Loucy (cell line): Measurements from ENCODE around the gene DGKB.

Experiments
- H2AFZ ChIP-seq: fragments of 200-600 bp; sonication (generic); 2 replicates; pipeline ENCODE4 v1.6.0; 2016; ENCODE audit warnings: antibody characterized with exemption, mild to moderate bottlenecking, low read length, moderate library complexity
- H3F3A ChIP-seq: fragments of 200-600 bp; 2 replicates; pipeline ENCODE4 v1.6.0; 2016; ENCODE audit warnings: antibody characterized with exemption, low read depth, mild to moderate bottlenecking
- H3K27me3 ChIP-seq: fragments of 200-600 bp; sonication (generic); 2 replicates; pipeline ENCODE4 v1.6.1; 2014; ENCODE audit warnings: low read length, mild to moderate bottlenecking; ENCODE audit not compliant: insufficient read depth, poor library complexity, severe bottlenecking
- H3K36me3 ChIP-seq: fragments of 200-600 bp; sonication (generic); 2 replicates; pipeline ENCODE4 v1.6.1; 2016; ENCODE audit warnings: low read length; ENCODE audit not compliant: insufficient read depth
- H3K4me1 ChIP-seq: fragments of 200-600 bp; sonication (generic); 2 replicates; pipeline ENCODE4 v1.5.1; 2014; ENCODE audit warnings: low read length, mild to moderate bottlenecking; ENCODE audit not compliant: insufficient read depth, poor library complexity, severe bottlenecking
- H3K4me2 ChIP-seq: fragments of 200-600 bp; sonication (generic); 2 replicates; pipeline ENCODE4 v1.6.0; 2014; ENCODE audit warnings: antibody characterized with exemption, low read length, low read depth, mild to moderate bottlenecking; ENCODE audit not compliant: poor library complexity, severe bottlenecking
- H3K4me3 ChIP-seq: fragments of 200-600 bp; sonication (generic); 2 replicates; pipeline ENCODE4 v1.5.1; 2014; ENCODE audit warnings: low read length, mild to moderate bottlenecking, mixed read lengths; ENCODE audit not compliant: poor library complexity, severe bottlenecking
- H3K79me2 ChIP-seq: fragments of 200-600 bp; sonication (generic); 2 replicates; pipeline ENCODE4 v1.6.1; 2014; ENCODE audit warnings: low read length; ENCODE audit not compliant: insufficient read depth
- H3K9ac ChIP-seq: fragments of 200-600 bp; sonication (generic); 2 replicates; pipeline ENCODE4 v1.6.0; 2014; ENCODE audit warnings: mild to moderate bottlenecking, low read depth, low read length, moderate library complexity; ENCODE audit not compliant: poor library complexity, severe bottlenecking
- H3K9me2 ChIP-seq: fragments of 200-600 bp; sonication (generic); replicated peaks from 2 replicates; pipeline ENCODE4 v1.6.1; 2016; ENCODE audit warnings: low read depth, low read length, mixed read lengths
- H3K9me3 ChIP-seq: fragments of 200-600 bp; sonication (generic); 2 replicates; pipeline ENCODE4 v1.6.1; 2014; ENCODE audit warnings: mild to moderate bottlenecking, antibody characterized with exemption, low read length, low read depth; ENCODE audit not compliant: insufficient read depth
- H4K20me1 ChIP-seq: fragments of 200-600 bp; sonication (generic); 2 replicates; pipeline ENCODE4 v1.6.0; 2014; ENCODE audit warnings: antibody characterized with exemption, low read length, mild to moderate bottlenecking; ENCODE audit not compliant: insufficient read depth, poor library complexity, severe bottlenecking
- CTCF ChIP-seq: fragments of 200-600 bp; sonication (generic); conservative IDR thresholded peaks from 2 replicates; pipeline ENCODE4 v1.5.1; 2014; ENCODE audit warnings: mild to moderate bottlenecking, antibody characterized with exemption, low read length
- EZH2phosphoT487 ChIP-seq: fragments of 200-600 bp; IDR thresholded peaks from 2 replicates; pipeline ENCODE4 v1.6.1; 2018; ENCODE audit warnings: antibody characterized with exemption, mild to moderate bottlenecking, moderate library complexity, borderline replicate concordance

DGKB gene

GRCh38 chr7:14604606-14605005 lies 297.9 kb downstream of the DGKB start:
- H3K9me3 ChIP-seq: no peaks in the 10 kb centered on the region
- TF ChIP-seq CTCF (no peak), EZH2phosphoT487 (no peak)
- H2AFZ ChIP-seq: no peak overlapping the region
- no peak overlapping the region for H3K9ac ChIP-seq
- no peaks in the 10 kb centered on the region for H3K79me2 ChIP-seq
- no peak overlapping the region for H3K4me2 ChIP-seq
- H3F3A ChIP-seq: no peaks in the 10 kb centered on the region
- H4K20me1 ChIP-seq: no peaks in the 10 kb centered on the region
- no peaks in the 10 kb centered on the region for H3K4me1 ChIP-seq
- no peaks in the 10 kb centered on the region for H3K27me3 ChIP-seq
- no peaks in the 10 kb centered on the region for H3K9me2 ChIP-seq
- H3K4me3 ChIP-seq: no peak overlapping the region
- no peaks in the 10 kb centered on the region for H3K36me3 ChIP-seq

GRCh38 chr7:14602851-14603250 lies 299.7 kb downstream of the DGKB start:
- H3K4me2 ChIP-seq: no peak overlapping the region
- H3K4me1 ChIP-seq: no peaks in the 10 kb centered on the region
- H3K27me3 ChIP-seq: no peaks in the 10 kb centered on the region
- no peaks in the 10 kb centered on the region for H3K9me3 ChIP-seq
- no peaks in the 10 kb centered on the region for H4K20me1 ChIP-seq
- H3K4me3 ChIP-seq: no peak overlapping the region
- H2AFZ ChIP-seq: no peak overlapping the region
- TF ChIP-seq EZH2phosphoT487 (no peak), CTCF (no peak)
- no peaks in the 10 kb centered on the region for H3K36me3 ChIP-seq
- H3K9ac ChIP-seq: no peak overlapping the region
- H3K9me2 ChIP-seq: no peaks in the 10 kb centered on the region
- H3K79me2 ChIP-seq: no peaks in the 10 kb centered on the region
- H3F3A ChIP-seq: no peaks in the 10 kb centered on the region

GRCh38 chr7:14600766-14601367 lies 301.7 kb downstream of the DGKB start:
- Histone ChIP-seq H2AFZ (no peak overlapping the region), H3K36me3 (no peaks in the 10 kb centered on the region), H3K4me2 (no peak overlapping the region), H3K4me3 (no peak overlapping the region), H4K20me1 (no peaks in the 10 kb centered on the region), H3K79me2 (no peaks in the 10 kb centered on the region), H3K4me1 (no peaks in the 10 kb centered on the region), H3K9me2 (no peaks in the 10 kb centered on the region), H3K9ac (no peak overlapping the region), H3K27me3 (no peaks in the 10 kb centered on the region), H3F3A (no peaks in the 10 kb centered on the region), H3K9me3 (no peaks in the 10 kb centered on the region)
- TF ChIP-seq EZH2phosphoT487: no peak
- no peak for TF ChIP-seq CTCF
